Activated CD8-positive, alpha-beta T cell treated with anti-CD3 and anti-CD28 coated beads for 36 hours (primary cell): ENCODE data around the gene MVB12B. TPM values are rescaled to one million over a fixed set of nuclear protein-coding genes. Genes with fewer than 3 reads are reported as not detected.

ENCODE experiments used
- ATAC-seq: fragments of 200-7000 bp; cut with Tn5 transposase; one replicate; pipeline ENCODE4 v1.10.0; 2021; ENCODE audit warnings: mild to moderate bottlenecking, moderate library complexity
- CTCF ChIA-PET: fragments of 350-600 bp; sonication (Branson Sonifier 250); formaldehyde crosslinking; loops from one replicate; lab custom pipeline; 2021; ENCODE audit warnings: antibody characterized with exemption; lab: Charles Lee
- POLR2A ChIA-PET: fragments of 350-600 bp; sonication (Branson Sonifier 250); formaldehyde crosslinking; loops from one replicate; lab custom pipeline; 2021; ENCODE audit warnings: antibody characterized with exemption; lab: Charles Lee
- DNase-seq: peaks from one replicate; pipeline ENCODE4 v3.0.0-alpha.2; 2020
- H3K27ac Mint-ChIP-seq: one replicate; pipeline ENCODE4 v1.8.0; 2021; ENCODE audit warnings: mild to moderate bottlenecking, mixed read lengths
- H3K27me3 Mint-ChIP-seq: one replicate; pipeline ENCODE4 v1.8.0; 2021; ENCODE audit warnings: mixed read lengths
- H3K36me3 Mint-ChIP-seq: one replicate; pipeline ENCODE4 v1.8.0; 2021; ENCODE audit warnings: low read depth, mixed read lengths
- H3K4me1 Mint-ChIP-seq: one replicate; pipeline ENCODE4 v1.8.0; 2021; ENCODE audit warnings: low read depth, mixed read lengths
- H3K4me3 Mint-ChIP-seq: one replicate; pipeline ENCODE4 v1.8.0; 2021; ENCODE audit warnings: mild to moderate bottlenecking, moderate library complexity, mixed read lengths
- H3K9me3 Mint-ChIP-seq: one replicate; pipeline ENCODE4 v1.8.0; 2021; ENCODE audit warnings: mixed read lengths
- CTCF ChIP-seq: fragments of 200-600 bp; IDR thresholded peaks from one replicate; pipeline ENCODE4 v1.8.0; 2022; ENCODE audit warnings: antibody characterized with exemption, mild to moderate bottlenecking
- intact Hi-C: fragments of 100-400 bp; cut with micrococcal nuclease; formaldehyde crosslinking; loops from one replicate; pipeline ENCODE4 v1.10.0; 2022
- total RNA-seq, 2 experiments: library from RNA; stranded (reverse); gene quantifications; one replicate each; pipeline ENCODE4 v1.2.3, GENCODE V29; 2021

The MVB12B gene
- total RNA-seq, 2 experiments from 2014 or later: 6.4 to 6.6 TPM

- ATAC-seq: no peak
- CTCF ChIA-PET: interaction anchor here (1.8 kb wide), 1 partner anchor 10 kb away, joined by 4 read pairs; no protein-coding TSS in a partner anchor
- H3K4me1 Mint-ChIP-seq: no peaks in the 10 kb centered on the region
- peaks cover 10% of the 10 kb centered on the region for H3K36me3 Mint-ChIP-seq
- intact Hi-C loops: no loop called here
- H3K4me3 Mint-ChIP-seq: no peak overlapping the region
- H3K27ac Mint-ChIP-seq: no peak overlapping the region
- POLR2A ChIA-PET: no interaction called here
- H3K27me3 Mint-ChIP-seq: no peaks in the 10 kb centered on the region
- H3K9me3 Mint-ChIP-seq: peaks cover 7% of the 10 kb centered on the region
- DNase-seq: no peak
- TF ChIP-seq CTCF: no peak
Observed at GRCh38 chr9:126366366-126367011, 39.9 kb downstream of the MVB12B start.

- intact Hi-C loops: no loop called here
- ATAC-seq (no peak), DNase-seq (no peak)
- Mint-ChIP-seq H3K27ac (no peak overlapping the region), H3K4me3 (no peak overlapping the region), H3K36me3 (peaks cover 7% of the 10 kb centered on the region), H3K4me1 (peaks cover 2% of the 10 kb centered on the region), H3K9me3 (peaks cover 5% of the 10 kb centered on the region), H3K27me3 (no peaks in the 10 kb centered on the region)
- ChIA-PET POLR2A (no interaction called here), CTCF (interaction anchor here (1.5 to 1.8 kb wide), 3 partner anchors 9 to 31 kb away, joined by 4 to 7 read pairs (median 4); no protein-coding TSS in a partner anchor)
- no peak for TF ChIP-seq CTCF
Observed at GRCh38 chr9:126367139-126367538, 40.5 kb downstream of the MVB12B start.

- intact Hi-C loops: no loop called here
- Mint-ChIP-seq H3K9me3 (peaks cover 4% of the 10 kb centered on the region), H3K4me3 (no peak overlapping the region), H3K27me3 (no peaks in the 10 kb centered on the region), H3K4me1 (peaks cover 6% of the 10 kb centered on the region), H3K27ac (no peak overlapping the region), H3K36me3 (peaks cover 5% of the 10 kb centered on the region)
- DNase-seq (no peak), ATAC-seq (no peak)
- POLR2A ChIA-PET: no interaction called here
- CTCF ChIA-PET: interaction anchor here (1.5 to 1.8 kb wide), 3 partner anchors 9 to 31 kb away, joined by 4 to 7 read pairs (median 4); no protein-coding TSS in a partner anchor
- TF ChIP-seq CTCF: no peak
Observed at GRCh38 chr9:126367616-126368015, 41.0 kb downstream of the MVB12B start.

GRCh38 chr9:126368020-126368419 lies 41.4 kb downstream of the MVB12B start:
- H3K4me1 Mint-ChIP-seq: peaks cover 10% of the 10 kb centered on the region
- DNase-seq (no peak), ATAC-seq (no peak)
- no peak overlapping the region for H3K27ac Mint-ChIP-seq
- H3K36me3 Mint-ChIP-seq: peaks cover 5% of the 10 kb centered on the region
- ChIA-PET CTCF (interaction anchor here (1.5 to 1.8 kb wide), 3 partner anchors 8 to 30 kb away, joined by 4 to 7 read pairs (median 4); no protein-coding TSS in a partner anchor), POLR2A (no interaction called here)
- H3K9me3 Mint-ChIP-seq: peaks cover 4% of the 10 kb centered on the region
- no peak for TF ChIP-seq CTCF
- intact Hi-C loops: no loop called here
- H3K4me3 Mint-ChIP-seq: no peak overlapping the region
- H3K27me3 Mint-ChIP-seq: no peaks in the 10 kb centered on the region
